Osteoblast (primary cell): ENCODE data around the gene SOX5. TPM values are rescaled to one million over a fixed set of nuclear protein-coding genes. Genes with fewer than 3 reads are reported as not detected.

Source experiments
- DNase-seq: peaks from one replicate; pipeline ENCODE4 v3.0.0; 2011; ENCODE audit warnings: low spot score, mixed read lengths; ENCODE audit not compliant: insufficient read length; ENCODE audit errors: missing footprints
- H2AFZ ChIP-seq: 2 replicates; pipeline ENCODE4 v1.6.0; 2011; ENCODE audit warnings: mild to moderate bottlenecking, low read length
- H3K27ac ChIP-seq: 2 replicates; pipeline ENCODE4 v1.5.1; 2011; ENCODE audit warnings: mild to moderate bottlenecking, low read depth, low read length, moderate library complexity
- H3K27me3 ChIP-seq: 2 replicates; pipeline ENCODE4 v1.6.0; 2012; ENCODE audit warnings: mild to moderate bottlenecking, control low read depth, inconsistent platforms, low read length, moderate library complexity; ENCODE audit not compliant: insufficient read depth
- H3K36me3 ChIP-seq: 2 replicates; pipeline ENCODE4 v1.5.1; 2011; ENCODE audit warnings: mild to moderate bottlenecking, low read length, control low read depth, moderate library complexity; ENCODE audit not compliant: insufficient read depth
- H3K4me1 ChIP-seq: 2 replicates; pipeline ENCODE4 v1.5.1; 2011; ENCODE audit warnings: mild to moderate bottlenecking, low read length, control low read depth, moderate library complexity; ENCODE audit not compliant: insufficient read depth
- H3K4me2 ChIP-seq: 2 replicates; pipeline ENCODE4 v1.6.0; 2011; ENCODE audit warnings: mild to moderate bottlenecking, low read length; ENCODE audit not compliant: insufficient read depth
- H3K4me3 ChIP-seq: fragments of 200-600 bp; sonication (generic); 3 replicates; pipeline ENCODE4 v1.5.1; 2012; ENCODE audit warnings: mild to moderate bottlenecking, low read length, inconsistent platforms; ENCODE audit not compliant: insufficient read depth
- H3K79me2 ChIP-seq: 2 replicates; pipeline ENCODE4 v1.6.0; 2012; ENCODE audit warnings: mild to moderate bottlenecking, low read length, control low read depth, inconsistent platforms; ENCODE audit not compliant: insufficient read depth
- H3K9me3 ChIP-seq: 2 replicates; pipeline ENCODE4 v1.5.1; 2011; ENCODE audit warnings: low read depth, low read length, control low read depth
- H4K20me1 ChIP-seq: 2 replicates; pipeline ENCODE4 v1.6.0; 2012; ENCODE audit warnings: mild to moderate bottlenecking, low read length, control low read depth; ENCODE audit not compliant: insufficient read depth
- total RNA-seq: library from RNA; depleted of rRNA; stranded (reverse); fragments of >200 nt; gene quantifications from 2 replicates; pipeline ENCODE4 v1.2.3, GENCODE V29; 2012
- TF ChIP-seq, protein P1 (sequence below): IDR thresholded peaks from 2 replicates; pipeline ENCODE4 v1.5.1; 2011; ENCODE audit warnings: mild to moderate bottlenecking, low read depth, low read length, moderate library complexity; ENCODE audit errors: extremely low read depth

The SOX5 gene
- total RNA-seq, 1 donor: 5.1 TPM

DNA sequence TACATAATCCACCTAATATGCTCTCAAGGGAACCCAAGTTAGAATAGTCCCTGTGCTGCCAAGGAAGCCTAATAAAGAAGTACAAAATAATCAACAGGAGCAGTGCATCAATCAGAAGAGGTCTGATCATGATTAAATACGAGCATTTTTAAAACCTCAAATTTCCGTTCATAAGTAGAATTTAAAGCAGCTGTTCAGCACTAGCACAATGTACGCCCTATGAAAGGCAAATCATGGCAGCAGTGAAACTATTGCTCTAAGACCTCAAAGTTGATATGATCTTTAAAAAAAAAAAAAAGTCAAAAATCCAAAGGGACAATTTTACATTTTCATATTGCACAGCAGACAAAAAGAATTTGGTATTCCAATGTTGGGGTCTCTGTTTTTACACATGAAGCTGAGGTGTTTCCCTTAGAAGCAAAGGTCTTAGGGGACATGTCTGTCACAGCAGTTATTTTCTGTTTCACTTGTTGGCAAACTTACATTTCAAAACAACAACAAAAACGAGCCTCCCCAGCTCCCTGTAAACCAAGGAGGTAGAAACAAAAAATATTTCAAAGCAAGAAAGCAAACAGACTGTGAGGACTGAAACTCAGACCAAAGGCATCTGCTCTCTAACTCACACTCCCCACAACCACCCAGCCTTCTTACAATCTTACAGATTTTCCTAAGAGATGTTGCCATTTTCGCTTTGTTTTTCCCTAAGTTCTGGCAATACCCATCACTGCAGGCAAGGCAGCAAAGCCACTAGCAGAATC, 28.2 kb downstream of the SOX5 start:
- Histone ChIP-seq H2AFZ (peak overlapping the region; percentile 53), H3K9me3 (no peaks in the 10 kb centered on the region), H3K27me3 (no peaks in the 10 kb centered on the region), H3K79me2 (no peaks in the 10 kb centered on the region), H3K4me3 (no peak overlapping the region), H3K4me2 (peak overlapping the region; percentile 2), H3K36me3 (no peaks in the 10 kb centered on the region), H3K27ac (no peak overlapping the region), H4K20me1 (no peaks in the 10 kb centered on the region), H3K4me1 (no peaks in the 10 kb centered on the region)
- DNase-seq: no peak
- TF ChIP-seq, protein P1, sequence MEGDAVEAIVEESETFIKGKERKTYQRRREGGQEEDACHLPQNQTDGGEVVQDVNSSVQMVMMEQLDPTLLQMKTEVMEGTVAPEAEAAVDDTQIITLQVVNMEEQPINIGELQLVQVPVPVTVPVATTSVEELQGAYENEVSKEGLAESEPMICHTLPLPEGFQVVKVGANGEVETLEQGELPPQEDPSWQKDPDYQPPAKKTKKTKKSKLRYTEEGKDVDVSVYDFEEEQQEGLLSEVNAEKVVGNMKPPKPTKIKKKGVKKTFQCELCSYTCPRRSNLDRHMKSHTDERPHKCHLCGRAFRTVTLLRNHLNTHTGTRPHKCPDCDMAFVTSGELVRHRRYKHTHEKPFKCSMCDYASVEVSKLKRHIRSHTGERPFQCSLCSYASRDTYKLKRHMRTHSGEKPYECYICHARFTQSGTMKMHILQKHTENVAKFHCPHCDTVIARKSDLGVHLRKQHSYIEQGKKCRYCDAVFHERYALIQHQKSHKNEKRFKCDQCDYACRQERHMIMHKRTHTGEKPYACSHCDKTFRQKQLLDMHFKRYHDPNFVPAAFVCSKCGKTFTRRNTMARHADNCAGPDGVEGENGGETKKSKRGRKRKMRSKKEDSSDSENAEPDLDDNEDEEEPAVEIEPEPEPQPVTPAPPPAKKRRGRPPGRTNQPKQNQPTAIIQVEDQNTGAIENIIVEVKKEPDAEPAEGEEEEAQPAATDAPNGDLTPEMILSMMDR: no peak

DNA sequence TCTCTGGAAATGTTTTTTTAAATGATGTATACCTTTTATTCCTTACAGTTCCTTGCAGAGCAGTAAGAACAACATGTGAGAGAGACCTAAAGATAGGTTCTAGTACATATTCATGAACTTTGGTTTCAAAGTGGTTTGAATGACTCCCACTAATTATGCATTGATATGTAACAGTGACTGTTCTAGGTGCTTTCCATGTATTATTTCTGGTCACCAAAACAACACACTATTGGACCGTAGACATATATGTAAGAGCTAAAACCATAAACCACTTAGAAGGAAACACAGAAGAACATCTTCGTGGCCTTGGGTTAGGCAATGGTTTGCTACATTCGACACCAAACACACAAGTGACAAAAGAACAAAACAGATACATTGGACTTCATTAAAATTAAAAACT, 37.9 kb downstream of the SOX5 start:
- DNase-seq: no peak
- H3K4me2 ChIP-seq: no peak overlapping the region
- H3K27ac ChIP-seq: no peak overlapping the region
- H3K4me1 ChIP-seq: no peaks in the 10 kb centered on the region
- TF ChIP-seq, protein P1: no peak
- no peaks in the 10 kb centered on the region for H3K27me3 ChIP-seq
- no peaks in the 10 kb centered on the region for H3K9me3 ChIP-seq
- H2AFZ ChIP-seq: no peak overlapping the region
- H4K20me1 ChIP-seq: no peaks in the 10 kb centered on the region
- no peak overlapping the region for H3K4me3 ChIP-seq
- H3K79me2 ChIP-seq: no peaks in the 10 kb centered on the region
- H3K36me3 ChIP-seq: no peaks in the 10 kb centered on the region

DNA sequence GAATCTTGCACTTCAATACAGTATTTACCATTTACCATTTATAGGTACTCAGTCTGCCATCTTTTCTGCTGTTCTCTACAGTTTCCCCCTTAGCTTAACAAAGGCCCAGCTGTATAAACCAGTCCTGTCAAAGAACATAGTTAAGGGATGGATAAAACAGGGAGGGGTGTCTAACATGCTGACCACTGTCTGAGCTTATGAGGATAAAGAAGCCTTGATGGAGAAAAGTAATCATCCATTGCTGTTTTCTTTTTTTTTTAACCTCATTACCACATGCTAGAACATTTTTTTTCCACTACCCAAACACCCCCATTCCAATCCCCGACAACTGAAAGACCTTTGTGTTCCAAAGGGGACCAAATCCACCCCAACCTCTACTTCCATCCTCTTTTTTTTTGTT, 39.9 kb downstream of the SOX5 start:
- H3K36me3 ChIP-seq: no peaks in the 10 kb centered on the region
- no peak overlapping the region for H3K27ac ChIP-seq
- TF ChIP-seq, protein P1: no peak
- no peaks in the 10 kb centered on the region for H3K4me1 ChIP-seq
- H2AFZ ChIP-seq: no peak overlapping the region
- H3K79me2 ChIP-seq: no peaks in the 10 kb centered on the region
- no peaks in the 10 kb centered on the region for H3K27me3 ChIP-seq
- no peak overlapping the region for H3K4me3 ChIP-seq
- no peak for DNase-seq
- H3K4me2 ChIP-seq: no peak overlapping the region
- no peaks in the 10 kb centered on the region for H4K20me1 ChIP-seq
- no peaks in the 10 kb centered on the region for H3K9me3 ChIP-seq

DNA sequence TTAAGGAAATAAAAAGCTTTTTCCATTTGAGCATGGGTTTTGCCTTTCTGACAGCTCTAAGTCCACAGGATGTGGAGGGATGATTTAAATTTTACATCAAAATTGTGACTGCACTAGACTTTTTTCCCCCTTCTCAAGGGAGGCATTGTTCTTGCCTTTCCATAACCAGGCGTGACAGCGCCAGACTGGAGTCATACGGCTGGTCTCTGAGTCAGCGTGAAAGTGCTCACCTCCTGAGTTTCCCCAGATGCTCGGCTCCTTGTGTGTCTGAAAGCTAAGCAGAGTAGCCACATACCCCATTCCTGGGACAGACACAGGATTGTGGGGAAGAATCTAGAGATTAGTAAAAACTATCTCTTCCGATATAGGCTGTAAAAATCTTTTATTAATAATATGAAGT, 43.1 kb downstream of the SOX5 start:
- TF ChIP-seq, protein P1: no peak
- Histone ChIP-seq H3K36me3 (no peaks in the 10 kb centered on the region), H3K27me3 (no peaks in the 10 kb centered on the region), H3K9me3 (no peaks in the 10 kb centered on the region), H3K79me2 (no peaks in the 10 kb centered on the region), H3K4me1 (no peaks in the 10 kb centered on the region), H3K4me3 (no peak overlapping the region), H2AFZ (no peak overlapping the region), H3K27ac (no peak overlapping the region), H4K20me1 (no peaks in the 10 kb centered on the region), H3K4me2 (no peak overlapping the region)
- no peak for DNase-seq
